Left forelimb (tissue), 1 donor: Measurements from ENCODE around the gene MEG3.
"Not testable (repeated sequence)": the region's sequence is repeated elsewhere in the genome, so short reads cannot be mapped to it uniquely, and the experiment has no call there.

Source experiments
- DNase-seq: peaks from one replicate; pipeline ENCODE4 v3.0.0-alpha.2; 2018; ENCODE audit warnings: low spot score

Gene MEG3

GRCh38 chr14:100815478-100816285 lies 10.2 kb upstream of the MEG3 start:
- DNase-seq, result no peak

GRCh38 chr14:100816286-100816949 lies 9.5 kb upstream of the MEG3 start:
- no peak for DNase-seq

DNA sequence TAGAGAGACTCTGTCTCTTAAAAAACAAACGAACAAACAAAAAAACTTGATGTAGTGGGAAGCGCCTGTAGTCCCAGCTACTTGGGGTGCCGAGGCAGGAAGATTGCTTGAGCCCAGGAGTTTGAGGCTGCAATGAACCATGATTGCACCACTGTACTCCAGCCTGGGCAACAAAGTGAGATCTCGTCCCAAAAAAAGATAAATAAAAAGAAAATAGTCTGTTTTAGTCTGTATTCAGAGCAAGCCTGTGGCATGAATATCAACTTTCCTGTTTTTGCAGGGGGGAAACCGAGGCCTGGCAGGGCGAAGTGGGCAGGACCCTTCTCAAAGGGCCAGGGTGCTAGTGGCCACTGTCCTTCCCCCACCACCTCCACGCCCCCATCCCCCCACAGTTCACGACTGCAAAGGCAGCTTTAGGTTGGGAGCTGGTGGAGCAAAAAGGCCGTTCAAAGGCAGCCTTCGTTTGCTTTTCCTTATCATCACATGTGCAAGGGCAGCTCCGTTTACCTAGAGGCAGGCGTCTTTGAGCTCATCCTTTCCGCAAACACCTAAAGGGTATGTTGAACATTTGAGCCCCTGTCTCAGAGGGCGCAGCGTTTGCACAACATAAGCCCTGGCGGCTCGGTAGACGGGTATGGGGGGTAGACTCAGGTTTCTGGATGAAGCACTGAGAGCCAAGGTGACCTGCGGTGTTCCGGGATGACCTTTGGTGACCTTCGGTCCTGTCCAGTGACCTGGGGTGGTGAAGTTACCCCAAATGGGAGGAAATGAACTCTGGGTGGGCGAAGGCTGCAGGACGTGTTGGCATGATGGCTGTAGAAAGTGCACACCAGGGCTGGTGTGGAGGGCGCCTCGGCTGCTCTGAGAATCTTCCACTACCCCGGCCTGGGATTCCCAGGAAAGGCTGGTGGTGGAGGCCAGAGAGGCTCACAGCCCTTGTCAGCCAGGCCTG lies 8.7 kb upstream of the MEG3 start:
- no peak for DNase-seq

GRCh38 chr14:100818221-100818699 lies 7.7 kb upstream of the MEG3 start:
- DNase-seq, result no peak

GRCh38 chr14:100818923-100819322 lies 7.0 kb upstream of the MEG3 start:
- DNase-seq, result not testable (repeated sequence)

- no peak for DNase-seq
Measured at GRCh38 chr14:100819453-100819828, 6.5 kb upstream of the MEG3 start.

DNA sequence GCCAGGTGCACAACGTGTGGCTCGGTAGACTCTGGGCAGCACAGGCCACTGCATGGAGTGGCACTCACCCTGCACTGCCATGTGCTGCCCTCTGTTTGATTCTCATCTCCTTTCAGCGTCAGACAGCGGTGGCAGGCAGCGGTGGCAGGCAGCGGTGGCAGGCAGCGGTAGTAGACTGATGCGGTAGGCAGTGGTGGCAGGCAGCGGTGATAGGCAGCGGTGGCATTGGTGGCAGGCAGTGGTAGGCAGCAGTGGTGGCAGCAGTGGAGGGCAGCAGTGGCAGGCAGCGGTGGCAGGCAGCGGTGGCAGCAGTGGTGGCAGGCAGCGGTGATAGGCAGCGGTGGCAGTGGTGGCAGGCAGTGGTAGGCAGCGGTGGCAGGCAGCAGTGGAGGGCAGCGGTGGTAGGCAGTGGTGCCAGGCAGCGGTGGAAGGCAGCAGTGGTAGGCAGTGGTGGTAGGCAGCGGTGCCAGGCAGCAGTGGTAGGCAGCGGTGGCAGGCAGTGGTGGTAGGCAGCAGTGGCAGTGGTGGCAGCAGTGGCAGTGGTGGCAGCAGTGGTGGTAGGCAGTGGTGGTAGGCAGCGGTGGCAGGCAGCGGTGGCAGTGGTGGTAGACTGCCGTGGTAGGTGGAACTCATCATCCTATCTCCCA lies 6.0 kb upstream of the MEG3 start:
- no peak for DNase-seq

DNA sequence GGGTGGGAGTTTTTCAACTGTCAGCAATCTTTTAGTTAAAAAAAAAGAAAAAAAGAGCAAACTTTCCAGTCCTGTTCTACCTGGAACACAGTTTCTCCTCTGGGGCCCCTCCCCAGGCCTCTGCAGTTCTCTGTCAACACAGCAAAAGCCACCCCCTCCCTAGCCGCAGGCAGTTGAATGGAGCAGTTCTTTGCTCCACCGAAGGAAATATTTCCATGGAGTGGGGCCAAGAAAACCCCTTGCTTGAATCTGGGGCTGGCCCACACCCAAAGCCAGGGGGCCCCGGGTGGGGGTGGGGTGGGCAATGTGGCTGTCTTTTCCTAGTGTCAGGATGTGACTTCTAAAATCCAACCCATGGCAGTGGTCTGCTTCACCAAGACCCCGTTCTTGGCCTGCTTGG lies 5.0 kb upstream of the MEG3 start:
- DNase-seq, result peak; percentile 71

- peak; percentile 69 for DNase-seq
Measured at GRCh38 chr14:100822013-100822412, 3.9 kb upstream of the MEG3 start.

DNA sequence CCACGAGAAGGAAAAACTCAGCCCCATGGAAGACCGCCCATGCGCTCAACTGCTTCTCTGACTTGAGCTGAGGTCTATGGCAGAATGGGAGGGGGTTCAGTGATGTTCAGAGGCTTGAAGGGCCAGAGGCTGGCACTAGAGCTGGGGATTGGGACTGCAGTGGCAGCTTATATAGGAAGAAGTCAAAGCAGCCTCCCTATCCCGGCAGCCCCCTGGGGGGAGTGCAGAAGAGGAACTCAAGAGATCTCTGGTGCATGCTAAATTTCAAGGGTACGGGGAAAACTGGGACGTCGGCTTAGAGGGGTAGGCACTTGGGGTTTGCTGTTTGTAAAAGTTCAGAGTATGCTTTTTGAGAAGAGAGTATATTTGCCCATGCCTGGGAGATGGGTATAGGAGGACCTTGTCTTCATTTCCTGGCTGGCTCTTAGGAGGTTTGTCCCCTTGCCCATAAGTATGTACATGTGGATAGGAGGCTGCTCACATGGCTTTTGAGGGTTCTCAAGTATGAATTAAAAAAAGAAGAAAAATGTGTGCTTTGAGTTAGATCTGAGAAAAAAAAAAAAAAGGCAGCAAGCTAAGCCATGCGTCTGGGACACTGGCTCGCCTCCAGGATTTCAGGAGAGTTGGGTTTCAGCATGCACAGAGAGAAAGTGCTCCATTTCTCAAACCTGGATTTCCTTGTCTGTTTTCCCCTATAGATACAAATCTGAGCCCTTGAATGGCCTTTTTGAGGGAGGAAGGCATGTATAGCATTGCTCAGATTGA lies 3.2 kb upstream of the MEG3 start:
- peak; percentile 81 for DNase-seq

DNA sequence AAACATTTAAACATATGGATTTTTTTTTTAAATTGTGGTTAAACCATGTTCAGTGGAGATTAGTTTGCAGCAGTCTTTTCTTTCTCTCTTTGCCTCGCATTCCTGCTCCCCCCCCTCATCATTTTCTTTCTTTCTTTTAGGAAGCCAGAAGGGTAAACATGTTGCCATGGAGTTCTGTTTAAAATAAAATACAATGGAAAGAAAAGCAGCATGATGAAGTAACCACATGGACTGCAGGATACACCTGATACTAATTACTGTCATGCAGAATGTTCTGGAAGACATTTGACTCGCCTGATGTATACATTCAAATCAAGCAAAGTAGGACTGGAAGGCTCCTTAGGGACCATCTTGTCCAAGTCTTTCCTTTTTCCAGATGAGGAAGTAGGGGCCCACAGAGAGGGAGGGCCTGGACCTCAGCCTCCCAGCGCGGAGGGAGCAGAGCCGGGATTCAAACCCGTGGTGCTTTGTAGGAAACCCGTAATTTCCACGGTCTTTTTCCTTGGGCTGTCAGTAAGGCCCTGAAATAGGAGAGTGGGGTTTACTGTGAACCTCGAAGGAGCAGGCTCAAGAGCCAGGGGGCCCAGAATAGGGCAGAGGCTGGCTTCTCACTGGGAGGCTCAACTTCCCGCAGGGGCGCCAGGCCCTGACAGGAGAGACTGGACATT lies 2.4 kb upstream of the MEG3 start:
- DNase-seq, result peak; percentile 80

- peak; percentile 84 for DNase-seq
Measured at GRCh38 chr14:100824091-100824551, 1.8 kb upstream of the MEG3 start.

- peak; percentile 69 for DNase-seq
Measured at GRCh38 chr14:100824901-100825712, 811 bp upstream of the MEG3 start.

- peak; percentile 68 for DNase-seq
Measured at GRCh38 chr14:100826391-100827100, 628 bp downstream of the MEG3 start.

- DNase-seq, result peak; percentile 81
Measured at GRCh38 chr14:100827101-100828021, 1.4 kb downstream of the MEG3 start.

DNA sequence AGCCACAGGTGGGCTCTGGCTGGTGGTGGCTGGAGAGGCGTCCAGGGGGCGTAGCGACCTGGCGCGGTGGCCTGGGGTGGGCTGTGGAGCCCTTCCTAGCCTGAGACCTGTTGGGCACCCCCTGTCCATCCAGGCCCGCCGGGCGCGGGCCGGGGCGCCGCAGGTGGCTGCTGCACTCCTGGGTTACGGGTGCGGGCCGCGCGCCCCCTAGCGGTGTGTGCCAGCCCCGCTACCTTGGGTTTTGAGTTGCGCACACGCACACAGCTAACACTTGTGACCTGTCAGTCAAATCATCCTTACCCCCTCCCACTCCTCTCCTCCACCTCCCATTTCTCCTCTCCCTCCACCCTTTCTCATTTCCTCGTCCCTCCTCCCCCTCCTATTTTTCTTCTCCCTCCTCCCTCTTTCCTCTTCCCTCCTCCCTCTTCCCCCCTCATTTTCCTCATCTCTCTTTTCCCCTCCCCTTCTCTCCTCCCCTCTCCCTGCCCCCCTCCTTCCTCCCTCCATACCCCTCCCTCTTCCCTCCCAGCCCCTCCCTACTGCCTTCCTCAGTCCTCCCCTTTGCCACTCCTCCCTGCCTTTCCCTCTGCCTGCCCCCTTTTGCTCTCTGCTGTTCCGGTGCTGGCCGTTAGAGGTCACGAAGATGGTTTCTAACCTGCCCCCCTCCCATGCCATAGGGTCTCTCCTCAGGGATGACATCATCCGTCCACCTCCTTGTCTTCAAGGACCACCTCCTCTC lies 2.3 kb downstream of the MEG3 start:
- peak; percentile 83 for DNase-seq

DNA sequence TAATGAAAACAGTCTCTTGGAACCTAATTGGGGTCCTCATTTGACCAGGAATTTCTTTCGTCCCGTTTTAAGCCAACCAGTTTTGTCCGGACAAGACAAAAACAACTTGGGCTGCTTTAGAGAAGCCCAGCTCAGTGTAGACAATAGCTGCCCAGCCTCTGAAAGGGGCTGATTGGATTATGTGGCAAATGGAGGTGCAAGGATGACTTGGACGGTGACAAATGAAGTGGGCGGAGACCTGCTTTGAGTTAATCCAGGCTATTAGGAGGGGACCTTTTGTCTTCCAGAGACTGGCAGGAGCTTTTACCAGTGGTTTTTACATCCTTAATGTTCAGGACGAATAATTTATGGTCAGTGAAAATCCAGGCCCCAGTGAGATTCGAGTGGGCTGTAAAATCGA lies 4.8 kb downstream of the MEG3 start:
- no peak for DNase-seq
